ENCODE measurements around the gene KLHL18.
"Not testable (repeated sequence)": the region's sequence is repeated elsewhere in the genome, so short reads cannot be mapped to it uniquely, and the experiment has no call there.

The KLHL18 gene

GRCh38 chr3:47282424-47283192 lies at the start of gene KLHL18, which contains the start of gene KIF9:
Gene KLHL18, plus strand, starts transcription at chr3:47282944. Its CDS starts 22 bp downstream, at chr3:47282966.
Gene KIF9, minus strand, starts transcription at chr3:47282799. Its CDS starts 5,425 bp downstream, at chr3:47277374.
- DNase-seq: peak; percentile 97

DNA sequence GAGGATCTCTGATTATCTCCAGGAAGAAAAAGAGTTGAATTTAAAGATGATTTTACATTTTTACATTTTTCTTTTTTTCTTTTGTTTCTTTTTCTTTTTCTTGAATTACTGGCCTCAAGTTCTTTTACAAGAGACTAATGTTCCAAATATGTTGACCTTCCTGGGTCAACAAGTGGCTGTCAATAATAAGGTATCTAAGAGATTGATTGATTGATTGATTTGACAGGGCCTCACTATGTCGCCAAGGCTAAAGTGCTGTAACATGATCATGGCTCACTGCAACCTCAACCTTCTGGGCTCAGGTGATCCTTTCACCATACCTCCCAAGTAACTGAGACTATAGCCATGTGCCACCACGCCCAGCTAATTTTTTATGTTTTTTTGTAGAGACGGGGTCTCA lies 44.7 kb upstream of the KLHL18 start:
- DNase-seq: no peak

GRCh38 chr3:47239929-47240328 lies 42.8 kb upstream of the KLHL18 start:
- no peak for DNase-seq

GRCh38 chr3:47243419-47244147 lies 39.2 kb upstream of the KLHL18 start:
- DNase-seq: no peak

GRCh38 chr3:47244531-47245100 lies 38.1 kb upstream of the KLHL18 start:
- DNase-seq: no peak

DNA sequence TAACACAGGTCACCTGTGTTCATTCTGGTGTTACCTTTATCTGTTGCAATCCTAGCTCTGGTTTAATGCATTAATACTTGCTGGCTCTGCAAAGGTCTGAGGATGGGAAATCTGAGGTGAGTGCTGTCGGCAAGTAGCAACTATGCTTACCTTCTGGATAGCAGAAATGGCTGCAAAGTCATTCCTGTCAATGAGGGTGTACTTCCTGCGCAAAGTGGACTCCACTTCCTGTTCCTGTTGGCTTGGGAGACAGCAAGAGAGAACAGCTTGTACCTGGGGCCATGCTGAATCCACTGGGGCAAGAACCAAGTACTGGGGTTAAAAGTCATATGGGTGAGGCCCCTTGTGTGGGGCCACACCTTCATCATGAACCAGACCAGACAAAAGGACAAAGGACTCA lies 37.5 kb upstream of the KLHL18 start:
- DNase-seq: no peak

- DNase-seq: no peak
These were observed 35.3 kb upstream of the KLHL18 start for GRCh38 chr3:47247131-47248064.

DNA sequence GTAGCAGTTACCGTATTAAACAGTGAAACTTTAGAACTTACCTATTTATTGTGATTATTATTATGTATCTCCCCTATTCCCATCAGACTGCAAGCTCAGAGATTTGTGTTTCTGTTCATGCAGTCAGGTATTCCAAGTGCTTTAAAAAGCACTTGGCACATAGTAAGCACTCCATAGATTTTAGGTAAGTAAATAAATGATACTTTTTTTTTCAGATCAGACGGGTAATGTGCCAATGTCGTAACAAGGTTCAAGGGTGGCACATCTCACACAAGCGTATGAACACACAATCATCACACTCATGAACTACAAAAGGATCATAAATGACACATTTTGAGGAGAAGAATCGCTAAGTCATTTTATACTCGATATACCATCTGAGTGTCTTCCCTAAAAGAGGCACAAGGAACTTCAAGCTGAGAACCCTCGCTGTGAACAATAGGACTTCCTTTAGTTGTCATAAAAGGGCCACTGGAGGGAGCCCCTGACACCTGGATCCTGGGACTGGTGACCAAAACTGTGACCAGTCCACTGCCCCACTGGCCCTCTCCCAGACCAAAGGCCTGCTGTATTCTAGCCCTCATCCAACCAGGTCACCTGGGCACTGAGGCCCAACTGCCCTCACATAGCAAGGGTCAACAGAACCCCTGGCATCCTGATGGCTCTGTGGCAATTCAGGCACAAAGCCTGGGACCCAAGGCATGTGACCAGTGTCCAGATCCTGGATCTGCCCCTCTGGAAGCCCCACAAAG lies 32.3 kb upstream of the KLHL18 start:
- no peak for DNase-seq

- DNase-seq: not testable (repeated sequence)
These were observed 31.7 kb upstream of the KLHL18 start for GRCh38 chr3:47251085-47251484.

GRCh38 chr3:47251689-47252088 lies 31.1 kb upstream of the KLHL18 start:
- no peak for DNase-seq

DNA sequence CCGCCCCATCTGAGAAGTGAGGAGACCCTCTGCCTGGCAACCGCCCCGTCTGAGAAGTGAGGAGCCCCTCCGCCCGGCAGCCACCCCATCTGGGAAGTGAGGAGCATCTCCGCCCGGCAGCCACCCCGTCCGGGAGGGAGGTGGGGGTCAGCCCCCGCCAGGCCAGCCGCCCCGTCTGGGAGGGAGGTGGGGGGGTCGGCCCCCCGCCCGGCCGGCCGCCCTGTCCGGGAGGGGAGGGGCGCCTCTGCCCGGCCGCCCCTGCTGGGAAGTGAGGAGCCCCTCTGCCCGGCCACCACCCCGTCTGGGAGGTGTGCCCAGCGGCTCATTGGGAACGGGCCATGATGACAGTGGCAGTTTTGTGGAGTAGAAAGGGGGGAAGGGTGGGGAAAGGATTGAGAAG lies 26.4 kb upstream of the KLHL18 start:
- not testable (repeated sequence) for DNase-seq

GRCh38 chr3:47259114-47259513 lies 23.6 kb upstream of the KLHL18 start:
- no peak for DNase-seq

- DNase-seq: no peak
These were observed 22.1 kb upstream of the KLHL18 start for GRCh38 chr3:47260605-47261004.

DNA sequence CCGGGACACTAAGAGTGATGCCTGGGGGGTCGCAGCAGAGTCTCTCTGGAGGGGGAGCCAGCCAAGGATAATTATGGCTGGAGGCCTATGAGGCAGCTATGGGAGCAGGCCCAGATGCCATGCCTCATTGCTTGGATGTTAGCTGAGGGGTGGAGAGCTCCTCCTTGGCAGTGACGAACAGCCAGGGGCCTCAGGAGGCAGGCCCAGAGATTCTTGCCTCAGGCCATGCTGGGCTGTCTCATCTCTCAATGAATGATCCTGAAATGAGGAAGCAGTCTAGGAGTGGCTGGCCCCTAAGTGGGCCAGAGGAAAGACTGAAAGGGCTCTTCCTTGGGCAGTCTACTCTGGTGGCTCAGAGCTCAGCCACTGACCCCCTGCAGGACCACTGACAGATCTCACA lies 21.4 kb upstream of the KLHL18 start:
- no peak for DNase-seq

- no peak for DNase-seq
These were observed 17.7 kb upstream of the KLHL18 start for GRCh38 chr3:47265008-47265407.

GRCh38 chr3:47265725-47266428 lies 16.9 kb upstream of the KLHL18 start:
- DNase-seq: no peak

GRCh38 chr3:47266709-47267489 lies 15.8 kb upstream of the KLHL18 start:
- peak; percentile 14 for DNase-seq

DNA sequence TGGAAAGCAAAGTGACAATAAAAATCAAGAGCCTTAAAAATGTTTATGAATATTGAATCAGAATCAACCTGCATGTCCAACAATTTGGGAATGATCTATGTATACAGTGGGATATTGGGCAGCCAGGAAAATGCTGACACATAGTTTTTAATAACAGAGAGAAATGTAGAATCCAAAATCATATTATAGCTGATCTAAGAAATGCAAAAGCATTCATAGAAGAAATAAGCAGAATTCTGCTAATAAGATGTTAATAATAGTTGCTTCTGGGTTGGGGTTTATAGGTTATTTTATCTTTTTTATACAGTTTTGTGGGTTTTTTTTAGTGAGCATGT lies 15.3 kb upstream of the KLHL18 start:
- no peak for DNase-seq

- DNase-seq: no peak
These were observed 12.2 kb upstream of the KLHL18 start for GRCh38 chr3:47270526-47270925.

GRCh38 chr3:47273564-47273963 lies 9.2 kb upstream of the KLHL18 start:
- DNase-seq: no peak

- DNase-seq: no peak
These were observed 8.1 kb upstream of the KLHL18 start for GRCh38 chr3:47274652-47275051.
